Measurements from ENCODE around the gene EDDM13.
"Not testable (repeated sequence)": the region's sequence is repeated elsewhere in the genome, so short reads cannot be mapped to it uniquely, and the experiment has no call there.

Gene EDDM13

DNA sequence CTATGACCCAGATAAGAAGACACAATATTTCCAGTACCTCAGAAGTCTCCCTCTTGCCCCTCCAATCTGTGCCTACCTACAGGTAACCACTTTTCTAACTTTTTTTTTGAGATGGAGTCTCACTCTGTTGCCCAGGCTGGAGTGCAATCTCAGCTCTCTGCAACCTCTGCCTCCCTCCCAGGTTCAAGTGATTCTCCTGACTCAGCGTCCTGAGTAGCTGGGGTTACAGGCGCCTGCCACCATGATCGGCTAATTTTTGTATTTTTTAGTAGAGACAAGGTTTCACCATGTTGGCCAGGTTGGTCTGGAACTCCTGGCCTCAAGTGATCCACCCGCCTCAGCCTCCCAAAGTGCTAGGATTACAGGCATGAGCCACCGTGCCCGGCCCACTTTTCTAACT, 10.6 kb upstream of the EDDM13 start:
- not testable (repeated sequence) for H3K27ac ChIP-seq (ENCODE audit: low read depth in 2 of 2, low read length in 2 of 2); H3K27me3 ChIP-seq (ENCODE audit: control insufficient read depth in 2 of 2, insufficient read depth in 2 of 2, low read length in 2 of 2); H3K4me1 ChIP-seq (ENCODE audit: control insufficient read depth in 2 of 2, insufficient read depth in 2 of 2, low read length in 2 of 2); H3K4me3 ChIP-seq (ENCODE audit: low read length in 2 of 2); H3K36me3 ChIP-seq (ENCODE audit: control insufficient read depth in 2 of 2, insufficient read depth in 2 of 2, low read length in 2 of 2); H3K9me3 ChIP-seq (ENCODE audit: control insufficient read depth in 2 of 2, low read length in 2 of 2); H3K9ac ChIP-seq (ENCODE audit: low read depth in 1 of 2, low read length in 2 of 2)

DNA sequence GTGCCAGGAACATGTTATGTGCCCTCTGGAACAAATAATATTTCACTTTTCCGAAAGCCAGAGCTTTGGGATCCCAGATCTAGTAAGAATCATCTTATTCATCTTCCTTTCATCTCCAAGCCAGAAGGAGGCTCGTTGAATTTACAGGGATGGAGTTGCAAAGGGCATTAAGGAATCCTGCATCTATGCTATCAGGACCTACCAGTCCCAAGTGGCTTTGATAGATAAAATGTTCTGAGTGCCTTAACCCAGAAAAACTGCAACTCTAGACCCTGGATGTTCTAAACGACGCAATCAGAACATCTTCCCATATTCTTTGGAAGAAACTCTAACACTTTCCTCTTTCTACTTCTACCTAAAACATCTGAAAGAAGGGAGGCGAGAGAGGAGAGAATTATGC, 9.2 kb upstream of the EDDM13 start:
- Histone ChIP-seq H3K4me3 (ENCODE audit: low read length in 2 of 2) (no peak overlapping the region), H3K27ac (ENCODE audit: low read depth in 2 of 2, low read length in 2 of 2) (no peak overlapping the region), H3K4me1 (ENCODE audit: control insufficient read depth in 2 of 2, insufficient read depth in 2 of 2, low read length in 2 of 2) (no peaks in the 10 kb centered on the region), H3K9me3 (ENCODE audit: control insufficient read depth in 2 of 2, low read length in 2 of 2) (no peaks in the 10 kb centered on the region), H3K36me3 (ENCODE audit: control insufficient read depth in 2 of 2, insufficient read depth in 2 of 2, low read length in 2 of 2) (no peaks in the 10 kb centered on the region), H3K9ac (ENCODE audit: low read depth in 1 of 2, low read length in 2 of 2) (no peak overlapping the region), H3K27me3 (ENCODE audit: control insufficient read depth in 2 of 2, insufficient read depth in 2 of 2, low read length in 2 of 2) (no peaks in the 10 kb centered on the region)

DNA sequence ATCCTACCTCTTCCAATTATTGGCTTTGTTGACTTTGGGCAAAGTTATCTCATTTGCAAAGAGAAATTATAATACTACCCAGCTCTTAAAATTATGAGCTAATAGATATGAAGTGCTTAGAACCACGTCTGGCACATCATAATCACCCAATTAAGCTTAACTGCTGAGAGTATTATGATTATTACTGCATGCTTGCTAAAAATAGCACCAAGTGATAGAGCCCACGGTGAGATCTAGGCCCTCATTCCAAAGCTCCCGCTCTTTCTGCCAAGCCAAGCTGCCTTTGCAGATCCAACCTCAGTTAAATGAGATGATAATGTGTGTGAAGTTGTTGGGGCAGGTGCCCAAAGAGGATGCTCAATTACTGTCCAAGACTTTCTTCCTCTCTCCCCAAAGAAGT, 6.5 kb upstream of the EDDM13 start:
- Histone ChIP-seq H3K4me3 (ENCODE audit: low read length in 2 of 2) (no peak overlapping the region), H3K27ac (ENCODE audit: low read depth in 2 of 2, low read length in 2 of 2) (no peak overlapping the region), H3K36me3 (ENCODE audit: control insufficient read depth in 2 of 2, insufficient read depth in 2 of 2, low read length in 2 of 2) (no peaks in the 10 kb centered on the region), H3K9me3 (ENCODE audit: control insufficient read depth in 2 of 2, low read length in 2 of 2) (no peaks in the 10 kb centered on the region), H3K27me3 (ENCODE audit: control insufficient read depth in 2 of 2, insufficient read depth in 2 of 2, low read length in 2 of 2) (no peaks in the 10 kb centered on the region), H3K4me1 (ENCODE audit: control insufficient read depth in 2 of 2, insufficient read depth in 2 of 2, low read length in 2 of 2) (no peaks in the 10 kb centered on the region), H3K9ac (ENCODE audit: low read depth in 1 of 2, low read length in 2 of 2) (no peak overlapping the region)

DNA sequence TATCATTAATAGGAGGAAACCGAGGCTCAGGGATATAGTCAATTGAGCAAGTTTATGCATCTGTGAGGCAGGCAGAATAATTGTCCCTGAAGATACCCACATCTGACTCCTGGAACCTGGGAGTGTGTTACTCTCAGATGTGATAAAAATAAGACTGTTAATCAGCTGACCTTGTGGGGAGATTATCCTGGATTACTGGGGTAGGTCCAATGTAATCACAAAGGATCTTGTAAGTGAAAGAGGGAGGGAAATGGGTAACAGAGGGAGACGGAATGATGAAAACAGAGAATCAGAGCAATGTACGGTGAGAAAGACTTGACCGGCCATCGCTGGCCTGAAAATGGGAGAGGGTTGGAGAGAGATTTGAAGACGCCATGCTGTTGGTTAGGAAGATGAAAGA, 3.2 kb upstream of the EDDM13 start:
- H3K4me1 ChIP-seq (ENCODE audit: control insufficient read depth in 2 of 2, insufficient read depth in 2 of 2, low read length in 2 of 2): no peaks in the 10 kb centered on the region
- no peak overlapping the region for H3K27ac ChIP-seq (ENCODE audit: low read depth in 2 of 2, low read length in 2 of 2)
- no peaks in the 10 kb centered on the region for H3K9me3 ChIP-seq (ENCODE audit: control insufficient read depth in 2 of 2, low read length in 2 of 2)
- H3K4me3 ChIP-seq (ENCODE audit: low read length in 2 of 2): no peak overlapping the region
- H3K36me3 ChIP-seq (ENCODE audit: control insufficient read depth in 2 of 2, insufficient read depth in 2 of 2, low read length in 2 of 2): no peaks in the 10 kb centered on the region
- H3K27me3 ChIP-seq (ENCODE audit: control insufficient read depth in 2 of 2, insufficient read depth in 2 of 2, low read length in 2 of 2): no peaks in the 10 kb centered on the region
- no peak overlapping the region for H3K9ac ChIP-seq (ENCODE audit: low read depth in 1 of 2, low read length in 2 of 2)

DNA sequence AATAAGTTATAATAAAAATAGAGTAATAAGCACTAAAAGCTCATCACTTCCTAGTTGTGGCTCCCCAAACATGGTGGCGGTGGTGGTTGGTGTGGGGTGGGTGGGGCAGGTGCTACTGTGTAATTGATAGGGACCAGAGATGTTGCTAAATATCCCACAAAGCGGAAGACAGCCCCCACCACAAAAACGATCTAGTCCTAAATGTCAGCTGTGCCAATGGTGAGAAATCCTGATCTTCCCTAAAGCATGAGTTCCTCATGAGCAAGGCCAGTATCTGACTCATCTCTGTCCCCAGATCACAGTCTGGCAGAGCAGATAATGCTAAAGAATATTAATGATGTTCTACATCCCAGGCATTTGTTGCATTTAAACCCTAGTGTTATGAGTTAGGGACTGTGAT, 1.9 kb upstream of the EDDM13 start:
- H3K27me3 ChIP-seq (ENCODE audit: control insufficient read depth in 2 of 2, insufficient read depth in 2 of 2, low read length in 2 of 2): no peaks in the 10 kb centered on the region

GRCh38 chr19:56271151-56271550, 1.4 kb upstream of the EDDM13 start:
- H3K9me3 ChIP-seq (ENCODE audit: control insufficient read depth in 2 of 2, low read length in 2 of 2): no peaks in the 10 kb centered on the region

More for the DNA sequence above, 1.9 kb upstream of the EDDM13 start:
- Histone ChIP-seq H3K4me3 (ENCODE audit: low read length in 2 of 2) (no peak overlapping the region), H3K9ac (ENCODE audit: low read depth in 1 of 2, low read length in 2 of 2) (no peak overlapping the region), H3K36me3 (ENCODE audit: control insufficient read depth in 2 of 2, insufficient read depth in 2 of 2, low read length in 2 of 2) (no peaks in the 10 kb centered on the region), H3K9me3 (ENCODE audit: control insufficient read depth in 2 of 2, low read length in 2 of 2) (no peaks in the 10 kb centered on the region), H3K27ac (ENCODE audit: low read depth in 2 of 2, low read length in 2 of 2) (no peak overlapping the region), H3K4me1 (ENCODE audit: control insufficient read depth in 2 of 2, insufficient read depth in 2 of 2, low read length in 2 of 2) (no peaks in the 10 kb centered on the region)

GRCh38 chr19:56273563-56274117, 1.1 kb downstream of the EDDM13 start:
- H3K27me3 ChIP-seq (ENCODE audit: control insufficient read depth in 2 of 2, insufficient read depth in 2 of 2, low read length in 2 of 2): no peaks in the 10 kb centered on the region
- H3K4me1 ChIP-seq (ENCODE audit: control insufficient read depth in 2 of 2, insufficient read depth in 2 of 2, low read length in 2 of 2): no peaks in the 10 kb centered on the region
- H3K9me3 ChIP-seq (ENCODE audit: control insufficient read depth in 2 of 2, low read length in 2 of 2): no peaks in the 10 kb centered on the region
- no peak overlapping the region for H3K27ac ChIP-seq (ENCODE audit: low read depth in 2 of 2, low read length in 2 of 2)
- no peak overlapping the region for H3K9ac ChIP-seq (ENCODE audit: low read depth in 1 of 2, low read length in 2 of 2)
- no peak overlapping the region for H3K4me3 ChIP-seq (ENCODE audit: low read length in 2 of 2)
- H3K36me3 ChIP-seq (ENCODE audit: control insufficient read depth in 2 of 2, insufficient read depth in 2 of 2, low read length in 2 of 2): no peaks in the 10 kb centered on the region

More at GRCh38 chr19:56271151-56271550, 1.4 kb upstream of the EDDM13 start:
- H3K36me3 ChIP-seq (ENCODE audit: control insufficient read depth in 2 of 2, insufficient read depth in 2 of 2, low read length in 2 of 2): no peaks in the 10 kb centered on the region
- H3K27ac ChIP-seq (ENCODE audit: low read depth in 2 of 2, low read length in 2 of 2): no peak overlapping the region
- no peaks in the 10 kb centered on the region for H3K4me1 ChIP-seq (ENCODE audit: control insufficient read depth in 2 of 2, insufficient read depth in 2 of 2, low read length in 2 of 2)
- no peaks in the 10 kb centered on the region for H3K27me3 ChIP-seq (ENCODE audit: control insufficient read depth in 2 of 2, insufficient read depth in 2 of 2, low read length in 2 of 2)
- H3K9ac ChIP-seq (ENCODE audit: low read depth in 1 of 2, low read length in 2 of 2): no peak overlapping the region
- H3K4me3 ChIP-seq (ENCODE audit: low read length in 2 of 2): no peak overlapping the region

DNA sequence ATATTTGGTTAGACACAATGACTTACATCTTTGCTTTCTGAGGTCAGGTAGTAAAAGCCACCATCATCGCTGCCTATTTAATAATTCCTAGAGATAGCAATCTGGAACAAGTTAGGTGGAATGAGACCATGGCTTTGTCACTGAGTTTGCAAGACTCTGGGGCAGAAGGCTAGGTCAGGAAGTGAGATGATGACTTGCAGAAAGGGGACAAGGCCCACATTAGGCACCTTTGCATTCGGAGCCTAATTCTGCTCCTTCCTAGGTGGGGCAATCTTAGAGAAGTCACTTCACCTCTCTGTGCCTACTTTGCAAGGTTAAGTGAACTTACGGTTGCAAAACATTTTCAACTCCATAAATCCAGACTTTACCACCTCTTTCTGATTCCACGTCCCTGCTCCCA, 10.3 kb downstream of the EDDM13 start:
- Histone ChIP-seq H3K9ac (ENCODE audit: low read depth in 1 of 2, low read length in 2 of 2) (no peak overlapping the region), H3K27me3 (ENCODE audit: control insufficient read depth in 2 of 2, insufficient read depth in 2 of 2, low read length in 2 of 2) (no peaks in the 10 kb centered on the region), H3K4me3 (ENCODE audit: low read length in 2 of 2) (no peak overlapping the region), H3K36me3 (ENCODE audit: control insufficient read depth in 2 of 2, insufficient read depth in 2 of 2, low read length in 2 of 2) (no peaks in the 10 kb centered on the region), H3K9me3 (ENCODE audit: control insufficient read depth in 2 of 2, low read length in 2 of 2) (no peaks in the 10 kb centered on the region), H3K27ac (ENCODE audit: low read depth in 2 of 2, low read length in 2 of 2) (no peak overlapping the region), H3K4me1 (ENCODE audit: control insufficient read depth in 2 of 2, insufficient read depth in 2 of 2, low read length in 2 of 2) (no peaks in the 10 kb centered on the region)

DNA sequence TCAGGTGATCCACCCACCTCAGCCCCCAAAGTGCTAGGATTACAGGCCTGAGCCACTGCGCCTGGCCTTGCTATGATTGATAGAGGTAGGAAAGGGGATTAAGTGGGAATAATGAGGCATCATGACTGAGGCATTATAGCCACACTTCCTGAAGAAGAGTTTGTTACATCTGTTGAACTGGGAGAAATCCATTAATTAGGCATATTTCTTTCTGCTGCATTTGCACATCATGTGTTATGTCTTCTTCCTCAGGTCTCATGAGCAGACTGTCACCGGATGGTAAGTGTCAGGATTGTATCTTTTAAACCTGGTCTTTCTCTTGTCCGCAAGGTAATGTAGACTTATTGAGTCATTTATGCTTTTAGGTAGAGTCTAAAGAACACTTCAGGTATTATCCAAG, 12.2 kb downstream of the EDDM13 start:
- H3K4me3 ChIP-seq (ENCODE audit: low read length in 2 of 2): no peak overlapping the region
- H3K9ac ChIP-seq (ENCODE audit: low read depth in 1 of 2, low read length in 2 of 2): no peak overlapping the region
- H3K27me3 ChIP-seq (ENCODE audit: control insufficient read depth in 2 of 2, insufficient read depth in 2 of 2, low read length in 2 of 2): no peaks in the 10 kb centered on the region
- H3K9me3 ChIP-seq (ENCODE audit: control insufficient read depth in 2 of 2, low read length in 2 of 2): no peaks in the 10 kb centered on the region
- no peaks in the 10 kb centered on the region for H3K4me1 ChIP-seq (ENCODE audit: control insufficient read depth in 2 of 2, insufficient read depth in 2 of 2, low read length in 2 of 2)
- peaks cover 0 to 2% of the 10 kb centered on the region in 2 donors for H3K36me3 ChIP-seq (ENCODE audit: control insufficient read depth in 2 of 2, insufficient read depth in 2 of 2, low read length in 2 of 2)
- no peak overlapping the region for H3K27ac ChIP-seq (ENCODE audit: low read depth in 2 of 2, low read length in 2 of 2)

GRCh38 chr19:56290104-56290503, 17.6 kb downstream of the EDDM13 start:
- Histone ChIP-seq H3K4me1 (ENCODE audit: control insufficient read depth in 2 of 2, insufficient read depth in 2 of 2, low read length in 2 of 2) (no peaks in the 10 kb centered on the region), H3K36me3 (ENCODE audit: control insufficient read depth in 2 of 2, insufficient read depth in 2 of 2, low read length in 2 of 2) (peaks cover 5% of the 10 kb centered on the region in 2 donors), H3K4me3 (ENCODE audit: low read length in 2 of 2) (no peak overlapping the region), H3K9me3 (ENCODE audit: control insufficient read depth in 2 of 2, low read length in 2 of 2) (no peaks in the 10 kb centered on the region), H3K27ac (ENCODE audit: low read depth in 2 of 2, low read length in 2 of 2) (no peak overlapping the region), H3K27me3 (ENCODE audit: control insufficient read depth in 2 of 2, insufficient read depth in 2 of 2, low read length in 2 of 2) (no peaks in the 10 kb centered on the region), H3K9ac (ENCODE audit: low read depth in 1 of 2, low read length in 2 of 2) (no peak overlapping the region)

- H3K4me1 ChIP-seq (ENCODE audit: control insufficient read depth in 2 of 2, insufficient read depth in 2 of 2, low read length in 2 of 2): no peaks in the 10 kb centered on the region
- H3K27me3 ChIP-seq (ENCODE audit: control insufficient read depth in 2 of 2, insufficient read depth in 2 of 2, low read length in 2 of 2): no peaks in the 10 kb centered on the region
- H3K4me3 ChIP-seq (ENCODE audit: low read length in 2 of 2): no peak overlapping the region
- H3K27ac ChIP-seq (ENCODE audit: low read depth in 2 of 2, low read length in 2 of 2): no peak overlapping the region
- H3K9me3 ChIP-seq (ENCODE audit: control insufficient read depth in 2 of 2, low read length in 2 of 2): no peaks in the 10 kb centered on the region
- H3K36me3 ChIP-seq (ENCODE audit: control insufficient read depth in 2 of 2, insufficient read depth in 2 of 2, low read length in 2 of 2): peaks cover 10 to 12% of the 10 kb centered on the region in 2 donors
- H3K9ac ChIP-seq (ENCODE audit: low read depth in 1 of 2, low read length in 2 of 2): no peak overlapping the region
These were observed 19.3 kb downstream of the EDDM13 start for GRCh38 chr19:56291867-56292266.
